ENCODE measurements around the gene REL.

- TF ChIP-seq GATA3 (IDR thresholded peaks at IDR 0.05; ENCODE audit: low read depth, low read length) (no peak), GATA2 (IDR thresholded peaks at IDR 0.05; ENCODE audit: low read depth, low read length) (no peak)
Measured at GRCh38 chr2:60945341-60945740, 64.0 kb downstream of the REL start.
